H9 (cell line): Measurements from ENCODE around the gene GALNS. TPM values are rescaled to one million over a fixed set of nuclear protein-coding genes. Genes with fewer than 3 reads are reported as not detected.

Source experiments
- DNase-seq: peaks from one replicate; pipeline ENCODE4 v3.0.0-alpha.2; 2017
- H2AFZ ChIP-seq: one replicate; pipeline ENCODE4 v1.6.1; 2013; ENCODE audit warnings: mild to moderate bottlenecking, low read length, control low read depth, moderate library complexity
- H2AK5ac ChIP-seq: 2 replicates; pipeline ENCODE4 v1.6.1; 2013; ENCODE audit warnings: low read length, control low read depth, mixed read lengths; ENCODE audit not compliant: insufficient read length
- H2BK120ac ChIP-seq: one replicate; pipeline ENCODE4 v1.6.1; 2013; ENCODE audit warnings: low read depth, mild to moderate bottlenecking, low read length, control low read depth, inconsistent platforms; ENCODE audit not compliant: poor library complexity, severe bottlenecking
- H2BK12ac ChIP-seq: 2 replicates; pipeline ENCODE4 v1.6.1; 2013; ENCODE audit warnings: low read length, control low read depth, mixed read lengths, low read depth; ENCODE audit not compliant: insufficient read length
- H2BK15ac ChIP-seq: 2 replicates; pipeline ENCODE4 v1.6.1; 2013; ENCODE audit warnings: low read depth, low read length, control low read depth
- H2BK20ac ChIP-seq: one replicate; pipeline ENCODE4 v1.6.1; 2013; ENCODE audit warnings: low read depth, mild to moderate bottlenecking, low read length, control low read depth, inconsistent platforms; ENCODE audit not compliant: poor library complexity, severe bottlenecking
- H2BK5ac ChIP-seq: 2 replicates; pipeline ENCODE4 v1.6.1; 2013; ENCODE audit warnings: low read length, control low read depth, mixed read lengths; ENCODE audit not compliant: insufficient read length
- H3K14ac ChIP-seq: 2 replicates; pipeline ENCODE4 v1.6.1; 2013; ENCODE audit warnings: low read length, control low read depth; ENCODE audit not compliant: insufficient read depth
- H3K18ac ChIP-seq: 2 replicates; pipeline ENCODE4 v1.6.1; 2013; ENCODE audit warnings: low read depth, mild to moderate bottlenecking, mixed read lengths, low read length, control low read depth; ENCODE audit not compliant: insufficient read length
- H3K23ac ChIP-seq: 2 replicates; pipeline ENCODE4 v1.6.1; 2013; ENCODE audit warnings: low read length, control low read depth, mixed read lengths, low read depth; ENCODE audit not compliant: insufficient read length
- H3K23me2 ChIP-seq: 2 replicates; pipeline ENCODE4 v1.6.1; 2013; ENCODE audit warnings: low read depth, mild to moderate bottlenecking, mixed read lengths, low read length, control low read depth; ENCODE audit not compliant: insufficient read length, poor library complexity, severe bottlenecking
- H3K27ac ChIP-seq: 2 replicates; pipeline ENCODE4 v1.5.1; 2013; ENCODE audit warnings: low read length, control low read depth, mixed read lengths, low read depth; ENCODE audit not compliant: insufficient read length
- H3K27me3 ChIP-seq: 2 replicates; pipeline ENCODE4 v1.6.1; 2013; ENCODE audit warnings: low read length, control low read depth, inconsistent platforms; ENCODE audit not compliant: insufficient read depth
- H3K4ac ChIP-seq: 2 replicates; pipeline ENCODE4 v1.6.1; 2013; ENCODE audit warnings: low read depth, mild to moderate bottlenecking, control low read depth, inconsistent platforms, low read length, moderate library complexity
- H3K4me1 ChIP-seq: 2 replicates; pipeline ENCODE4 v1.6.1; 2013; ENCODE audit warnings: low read length, control low read depth, inconsistent platforms; ENCODE audit not compliant: insufficient read depth
- H3K4me2 ChIP-seq: 2 replicates; pipeline ENCODE4 v1.6.1; 2013; ENCODE audit warnings: low read length, control low read depth, mixed read lengths; ENCODE audit not compliant: insufficient read length, insufficient read depth
- H3K56ac ChIP-seq: 2 replicates; pipeline ENCODE4 v1.6.1; 2013; ENCODE audit warnings: low read depth, mild to moderate bottlenecking, mixed read lengths, low read length, control low read depth; ENCODE audit not compliant: insufficient read length
- H3K79me1 ChIP-seq: 2 replicates; pipeline ENCODE4 v1.6.1; 2013; ENCODE audit warnings: low read depth, mild to moderate bottlenecking, moderate library complexity, low read length, control low read depth, inconsistent platforms; ENCODE audit not compliant: insufficient read depth, poor library complexity, severe bottlenecking
- H3K79me2 ChIP-seq: 2 replicates; pipeline ENCODE4 v1.6.1; 2013; ENCODE audit warnings: low read length, control low read depth, inconsistent platforms; ENCODE audit not compliant: insufficient read depth
- H3K9ac ChIP-seq: 2 replicates; pipeline ENCODE4 v1.6.1; 2013; ENCODE audit warnings: low read length, control low read depth, mixed read lengths; ENCODE audit not compliant: insufficient read length; ENCODE audit errors: extremely low read depth
- H3K9me3 ChIP-seq: one replicate; pipeline ENCODE4 v1.6.1; 2013; ENCODE audit warnings: low read depth, low read length, inconsistent platforms; ENCODE audit not compliant: control insufficient read depth
- H3T11ph ChIP-seq: one replicate; pipeline ENCODE4 v1.6.1; 2013; ENCODE audit warnings: mild to moderate bottlenecking, low read length, control low read depth, inconsistent platforms
- H4K20me1 ChIP-seq: one replicate; pipeline ENCODE4 v1.6.1; 2013; ENCODE audit not compliant: control insufficient read depth, insufficient read length, insufficient read depth
- H4K5ac ChIP-seq: 2 replicates; pipeline ENCODE4 v1.6.1; 2013; ENCODE audit warnings: low read depth, mild to moderate bottlenecking, mixed read lengths, low read length, control low read depth; ENCODE audit not compliant: insufficient read length
- H4K8ac ChIP-seq: replicated peaks from 2 replicates; pipeline ENCODE4 v1.6.1; 2013; ENCODE audit warnings: low read length, control low read depth, mixed read lengths, low read depth; ENCODE audit not compliant: insufficient read length
- H4K91ac ChIP-seq: 2 replicates; pipeline ENCODE4 v1.6.1; 2013; ENCODE audit warnings: low read depth, mild to moderate bottlenecking, moderate library complexity, mixed read lengths, low read length, control low read depth; ENCODE audit not compliant: insufficient read length
- H3K27ac Mint-ChIP-seq, 3 experiments: 2 replicates in 2 of 3; 3 replicates in 1 of 3; pipeline ENCODE4 v1.8.0; 2020 to 2021; ENCODE audit warnings: mixed read lengths in 3 of 3, mild to moderate bottlenecking in 1 of 3, moderate library complexity in 1 of 3
- H3K27me3 Mint-ChIP-seq: 2 replicates; pipeline ENCODE4 v1.8.0; 2021; ENCODE audit warnings: low read depth, mild to moderate bottlenecking, moderate library complexity, mixed read lengths
- H3K36me3 Mint-ChIP-seq, 3 experiments: 2 replicates in 2 of 3; 3 replicates in 1 of 3; pipeline ENCODE4 v1.8.0; 2020 to 2021; ENCODE audit warnings: low read depth in 3 of 3, mixed read lengths in 3 of 3; ENCODE audit not compliant: insufficient read depth in 1 of 3
- H3K4me1 Mint-ChIP-seq, 2 experiments: 2 replicates each; pipeline ENCODE4 v1.8.0; 2020; ENCODE audit warnings: mixed read lengths in 2 of 2
- H3K4me3 Mint-ChIP-seq, 2 experiments: 2 replicates in 1 of 2; 3 replicates in 1 of 2; pipeline ENCODE4 v1.8.0; 2020 to 2021; ENCODE audit warnings: mild to moderate bottlenecking in 2 of 2, mixed read lengths in 2 of 2, moderate library complexity in 1 of 2
- H3K9me3 Mint-ChIP-seq, 2 experiments: 2 replicates in 1 of 2; 3 replicates in 1 of 2; pipeline ENCODE4 v1.8.0; 2020; ENCODE audit warnings: mild to moderate bottlenecking in 2 of 2, mixed read lengths in 2 of 2, moderate library complexity in 1 of 2
- WGBS: extraction: QIAGEN DNeasy Blood & Tissue Kit; methylation state at CpG from one replicate; pipeline ENCODE4 v1.1.7; 2013; ENCODE audit warnings: missing lambda C conversion rate, low lambda C conversion rate, mixed read lengths; ENCODE audit not compliant: insufficient read length; ENCODE audit errors: extremely low coverage; 5-methylcytosine and 5-hydroxymethylcytosine counted together
- total RNA-seq: library from RNA; stranded (reverse); gene quantifications from 2 replicates; pipeline ENCODE4 v1.2.1, GENCODE V29; 2021
- TF ChIP-seq, protein P1 (sequence below): fragments of 200-600 bp; sonication (generic); conservative IDR thresholded peaks from 3 replicates; pipeline ENCODE4 v1.8.0; 2021; ENCODE audit warnings: antibody characterized with exemption, mild to moderate bottlenecking

GALNS gene
- total RNA-seq, 1 experiment from 2014 or later, result 20.3 TPM

DNA sequence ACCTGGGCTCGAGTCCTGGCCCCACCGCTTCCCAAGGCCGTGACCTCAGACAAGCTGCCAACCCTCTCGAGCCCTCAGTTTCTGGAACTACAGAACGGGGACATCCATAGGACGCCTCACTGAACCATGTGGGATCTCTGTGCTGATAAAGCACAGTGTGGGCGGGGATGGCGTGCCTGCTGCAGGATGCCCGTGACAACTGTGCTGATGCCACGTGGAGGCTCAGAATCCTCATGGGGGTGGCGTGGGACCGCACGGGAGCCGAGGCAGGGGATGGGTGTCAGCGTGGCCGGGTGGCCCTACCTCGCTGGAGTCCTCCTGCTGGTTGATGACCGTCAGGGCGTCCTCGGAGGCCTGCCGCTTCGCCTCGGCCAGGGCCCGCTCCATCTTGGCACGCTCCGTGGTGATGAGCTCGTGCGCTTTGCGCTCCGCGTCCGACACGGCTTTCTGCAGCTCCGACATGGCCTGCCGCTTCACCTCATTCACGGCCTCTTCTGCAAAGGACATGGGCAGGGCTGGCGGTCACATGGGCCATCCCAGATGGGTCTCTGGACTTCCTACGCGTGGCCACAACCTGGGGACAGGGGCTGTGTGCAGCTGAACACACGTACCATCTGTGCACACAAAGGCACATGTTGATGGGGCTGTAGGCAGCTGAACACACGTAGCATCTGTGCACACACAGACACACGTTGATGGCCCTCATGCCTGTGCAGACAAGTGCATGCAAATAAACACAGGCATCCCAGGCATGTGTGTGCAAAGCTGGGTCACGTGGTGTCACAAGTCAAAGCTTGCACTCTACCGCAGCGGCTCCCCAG, 22.4 kb upstream of the GALNS start:
- no CpG with 5 or more reads among the region's 45 CpGs for WGBS
- peaks cover 0 to 11% of the 10 kb centered on the region in 2 experiments; a peak in 1 of 4 replicates for H3K4me1 Mint-ChIP-seq
- no peak for DNase-seq
- Histone ChIP-seq H2BK120ac (no peak overlapping the region), H3K23ac (no peak overlapping the region), H3K4me2 (no peak overlapping the region), H2AFZ (no peak overlapping the region), H2BK12ac (no peak overlapping the region), H3K18ac (no peak overlapping the region), H3K56ac (no peak overlapping the region), H3K9me3 (no peaks in the 10 kb centered on the region), H2BK15ac (no peak overlapping the region), H3K4me1 (no peaks in the 10 kb centered on the region), H3T11ph (no peak overlapping the region), H2BK5ac (no peak overlapping the region), H3K14ac (no peak overlapping the region), H3K27ac (no peak overlapping the region), H2BK20ac (no peak overlapping the region), H3K79me1 (no peaks in the 10 kb centered on the region), H3K79me2 (no peaks in the 10 kb centered on the region), H2AK5ac (no peak overlapping the region), H3K4ac (no peak overlapping the region), H4K5ac (no peak overlapping the region), H4K20me1 (no peaks in the 10 kb centered on the region), H4K8ac (no peak overlapping the region), H4K91ac (no peak overlapping the region), H3K27me3 (no peaks in the 10 kb centered on the region), H3K23me2 (no peaks in the 10 kb centered on the region), H3K9ac (no peak overlapping the region)
- H3K4me3 Mint-ChIP-seq, result no peak overlapping the region
- TF ChIP-seq, protein P1, sequence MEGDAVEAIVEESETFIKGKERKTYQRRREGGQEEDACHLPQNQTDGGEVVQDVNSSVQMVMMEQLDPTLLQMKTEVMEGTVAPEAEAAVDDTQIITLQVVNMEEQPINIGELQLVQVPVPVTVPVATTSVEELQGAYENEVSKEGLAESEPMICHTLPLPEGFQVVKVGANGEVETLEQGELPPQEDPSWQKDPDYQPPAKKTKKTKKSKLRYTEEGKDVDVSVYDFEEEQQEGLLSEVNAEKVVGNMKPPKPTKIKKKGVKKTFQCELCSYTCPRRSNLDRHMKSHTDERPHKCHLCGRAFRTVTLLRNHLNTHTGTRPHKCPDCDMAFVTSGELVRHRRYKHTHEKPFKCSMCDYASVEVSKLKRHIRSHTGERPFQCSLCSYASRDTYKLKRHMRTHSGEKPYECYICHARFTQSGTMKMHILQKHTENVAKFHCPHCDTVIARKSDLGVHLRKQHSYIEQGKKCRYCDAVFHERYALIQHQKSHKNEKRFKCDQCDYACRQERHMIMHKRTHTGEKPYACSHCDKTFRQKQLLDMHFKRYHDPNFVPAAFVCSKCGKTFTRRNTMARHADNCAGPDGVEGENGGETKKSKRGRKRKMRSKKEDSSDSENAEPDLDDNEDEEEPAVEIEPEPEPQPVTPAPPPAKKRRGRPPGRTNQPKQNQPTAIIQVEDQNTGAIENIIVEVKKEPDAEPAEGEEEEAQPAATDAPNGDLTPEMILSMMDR, result no peak
- H3K27ac Mint-ChIP-seq, result no peak overlapping the region
- H3K9me3 Mint-ChIP-seq, result no peaks in the 10 kb centered on the region
- no peaks in the 10 kb centered on the region for H3K36me3 Mint-ChIP-seq
- no peaks in the 10 kb centered on the region for H3K27me3 Mint-ChIP-seq
